SK-N-MC (cell line): ENCODE data around the gene GARIN1A.
"Not testable (repeated sequence)": the region's sequence is repeated elsewhere in the genome, so short reads cannot be mapped to it uniquely, and the experiment has no call there.

Experiments used
- EZH2 ChIP-seq: fragments of 200-600 bp; sonication (generic); IDR thresholded peaks from one replicate; pipeline ENCODE4 v1.6.1; 2017; ENCODE audit warnings: antibody characterized with exemption
- POLR2AphosphoS5 ChIP-seq: IDR thresholded peaks from 2 replicates; pipeline ENCODE4 v1.6.1; 2012; ENCODE audit warnings: mild to moderate bottlenecking, low read depth, low read length, borderline replicate concordance

GRCh38 chr7:128663223-128663622, 8.9 kb upstream of the GARIN1A start:
- TF ChIP-seq POLR2AphosphoS5, EZH2: not testable (repeated sequence)
